ENCODE results near the gene JDP2. TPM values are rescaled to one million over a fixed set of nuclear protein-coding genes. Genes with fewer than 3 reads are reported as not detected.

Gene JDP2
- polyA plus RNA-seq, 4 donors: 21.1 to 84.5 (median 24.1) TPM

- no peak for DNase-seq (ENCODE audit: low read depth in 4 of 4, low spot score in 3 of 4)
Measured at GRCh38 chr14:75511201-75511600, 83.4 kb downstream of the JDP2 start.

DNA sequence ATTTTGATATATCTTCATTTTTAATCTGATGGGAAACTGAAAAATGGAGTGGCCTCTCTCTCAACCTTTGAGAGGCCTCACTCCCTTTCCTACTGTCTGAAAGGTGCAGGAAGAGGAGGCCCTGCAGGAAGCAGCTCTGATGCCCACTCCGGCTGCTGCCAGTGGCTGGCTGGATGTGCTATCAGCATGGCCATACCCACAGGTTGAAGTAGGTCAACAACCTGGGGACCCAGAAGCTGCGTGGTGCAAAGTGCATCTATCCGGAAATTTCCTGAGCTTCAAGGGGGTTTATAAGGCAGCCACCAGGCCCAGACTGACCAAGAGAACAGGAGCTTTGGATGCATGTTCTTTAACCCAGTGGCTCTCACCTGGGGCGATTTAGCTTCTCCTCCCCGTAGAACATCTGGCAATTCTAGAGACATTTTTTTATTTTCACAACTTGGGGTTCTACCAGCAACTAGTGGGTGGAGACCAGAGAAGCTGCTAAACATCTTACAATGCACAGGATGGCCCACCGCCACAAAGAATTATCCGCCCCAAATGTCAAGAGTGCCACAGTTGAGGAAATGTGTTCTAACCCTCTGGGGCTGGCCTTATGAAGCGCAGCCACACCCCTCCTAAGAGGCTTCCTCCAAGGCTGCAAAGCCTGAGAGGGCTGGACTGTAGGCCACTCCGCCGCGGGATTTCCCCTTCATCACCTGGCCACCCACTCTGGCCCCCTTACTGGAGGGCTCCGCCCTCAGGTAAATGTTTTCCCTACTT lies 86.3 kb downstream of the JDP2 start:
- DNase-seq (ENCODE audit: low read depth in 4 of 4, low spot score in 3 of 4): no peak

DNA sequence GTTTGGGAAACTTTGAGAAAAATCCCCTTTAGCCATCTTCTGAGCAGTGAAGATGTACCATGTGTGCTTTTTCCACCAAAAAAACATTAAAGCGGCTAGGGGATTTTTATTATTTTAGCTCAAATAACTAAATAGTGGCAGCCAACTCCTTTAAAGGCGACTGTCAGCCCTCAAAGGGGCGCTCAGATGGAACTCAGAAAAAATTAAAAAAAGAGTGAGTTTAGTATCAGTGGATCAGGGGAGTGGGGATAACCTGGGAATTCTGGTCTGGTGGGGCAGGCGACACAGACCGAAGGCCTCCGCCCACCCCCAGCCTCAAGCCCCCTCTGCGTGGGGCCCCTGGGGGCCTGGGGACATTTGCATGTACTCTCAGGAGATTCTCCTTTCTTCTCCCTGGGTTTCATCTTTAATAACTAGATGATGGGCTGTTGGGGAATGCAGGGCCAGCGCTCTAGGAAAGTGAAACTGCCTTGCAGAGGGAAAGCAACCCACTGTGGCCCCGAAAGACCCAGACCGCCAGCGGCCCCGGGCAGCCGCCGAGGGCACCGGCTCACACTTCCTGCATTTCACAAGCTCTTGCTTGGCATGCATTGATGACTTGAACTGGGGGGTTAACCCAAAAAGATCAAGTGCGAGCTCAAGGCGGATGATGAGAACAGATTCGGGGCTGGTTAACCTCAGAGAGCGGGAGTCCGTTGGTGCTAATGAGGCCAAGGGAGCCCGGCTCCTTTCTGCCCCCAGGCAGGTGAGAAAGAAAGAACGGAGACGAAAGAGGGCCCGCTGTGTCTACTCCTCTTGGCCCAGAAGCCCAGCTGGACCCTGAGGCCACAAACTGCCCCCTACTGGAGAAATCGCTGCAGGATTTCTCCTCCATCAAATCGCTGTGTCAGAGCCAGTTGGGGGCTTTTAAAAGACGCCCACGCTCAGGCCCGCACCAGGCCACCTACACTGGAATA lies 87.1 kb downstream of the JDP2 start:
- DNase-seq (ENCODE audit: low read depth in 4 of 4, low spot score in 3 of 4): no peak

- no peak for DNase-seq (ENCODE audit: low read depth in 4 of 4, low spot score in 3 of 4)
Measured at GRCh38 chr14:75515629-75515996, 87.8 kb downstream of the JDP2 start.

DNA sequence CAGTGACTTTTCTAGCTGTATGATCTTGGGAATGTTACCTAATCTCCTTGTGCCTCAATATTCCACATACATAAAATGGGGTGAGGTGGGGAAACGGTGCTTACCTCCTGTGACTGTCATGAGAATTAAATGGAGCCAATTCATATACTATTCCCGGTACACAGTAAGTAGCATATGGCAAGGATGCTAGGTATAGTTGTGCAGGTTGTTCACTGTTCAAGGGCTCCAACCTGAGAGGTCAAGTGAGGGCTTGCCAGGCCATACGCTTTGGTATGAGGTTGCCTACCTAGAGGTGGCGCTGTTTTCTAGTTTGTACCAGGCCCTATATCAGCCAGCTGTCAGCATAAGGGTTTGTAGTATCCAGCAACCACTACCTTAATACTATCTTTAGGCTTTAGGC lies 90.8 kb downstream of the JDP2 start:
- DNase-seq (ENCODE audit: low read depth in 4 of 4, low spot score in 3 of 4): no peak

GRCh38 chr14:75519394-75519793 lies 91.6 kb downstream of the JDP2 start:
- DNase-seq (ENCODE audit: low read depth in 4 of 4, low spot score in 3 of 4): no peak

DNA sequence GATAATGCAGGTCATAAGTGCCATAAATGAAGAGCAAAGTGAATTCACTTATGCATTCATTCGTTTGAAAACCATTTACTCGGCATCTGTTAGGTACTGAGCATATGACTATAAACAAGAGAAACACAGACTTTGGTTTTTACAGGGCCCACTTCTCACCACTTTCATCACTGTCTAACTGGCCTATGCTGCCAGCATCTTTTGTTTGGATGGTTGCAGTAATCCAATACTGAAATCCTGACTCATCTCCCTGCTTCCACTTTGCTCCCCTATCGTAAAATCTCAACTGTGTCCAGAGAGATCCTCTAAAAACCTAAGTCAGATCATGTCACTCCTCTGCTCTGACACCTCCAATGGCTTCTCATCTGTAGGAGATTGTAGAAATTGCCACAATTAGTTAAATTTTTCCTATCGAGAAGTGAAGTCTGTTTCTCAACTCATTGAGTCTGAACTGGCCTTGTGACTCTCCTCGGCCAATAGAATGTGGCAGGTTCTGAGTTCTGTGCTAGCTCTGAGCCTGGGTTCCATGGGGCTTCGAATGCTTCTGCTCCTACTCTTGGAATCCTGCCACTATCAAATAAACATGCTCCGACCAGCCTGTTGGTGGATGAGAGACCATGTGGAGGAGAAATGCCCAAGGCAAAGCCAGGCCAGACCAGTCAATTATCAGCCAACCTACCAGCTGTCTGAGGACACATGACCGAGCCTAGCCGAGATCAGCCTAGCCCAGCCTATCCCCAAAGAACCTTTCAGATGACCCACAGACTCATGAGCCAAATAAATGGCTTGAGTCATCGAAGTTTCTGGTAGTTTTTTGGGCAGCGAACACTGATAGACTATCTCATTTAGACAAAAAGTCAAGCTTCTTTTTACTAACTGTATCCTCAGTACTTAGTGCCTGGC lies 92.3 kb downstream of the JDP2 start:
- no peak for DNase-seq (ENCODE audit: low read depth in 4 of 4, low spot score in 3 of 4)

DNA sequence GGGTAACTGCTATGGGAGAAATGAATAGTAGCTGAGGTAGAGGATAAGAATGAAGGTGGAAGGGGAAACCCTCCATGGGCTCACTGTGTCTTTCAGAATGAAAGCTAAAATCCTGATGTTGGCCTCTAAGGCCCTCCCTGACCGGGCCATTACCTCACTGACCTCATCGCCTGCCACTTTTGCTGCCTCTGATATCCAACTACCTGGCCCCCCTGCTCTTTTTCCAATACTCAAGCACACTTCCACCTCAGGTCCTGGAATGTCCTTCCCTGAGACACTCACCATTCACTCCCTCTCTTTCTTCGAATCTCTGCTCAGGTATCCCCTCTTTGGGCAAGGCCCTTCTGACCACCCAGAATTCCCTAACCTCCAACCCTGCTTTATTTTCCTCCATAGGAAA lies 93.0 kb downstream of the JDP2 start:
- DNase-seq (ENCODE audit: low read depth in 4 of 4, low spot score in 3 of 4): no peak

- DNase-seq (ENCODE audit: low read depth in 4 of 4, low spot score in 3 of 4): no peak
Measured at GRCh38 chr14:75521415-75522199, 93.8 kb downstream of the JDP2 start.

GRCh38 chr14:75522224-75522982 lies 94.6 kb downstream of the JDP2 start, which contains the start of gene BATF:
Gene BATF (plus strand): TSS chr14:75522469. CDS start chr14:75522683, 214 bp downstream.
- no peak for DNase-seq (ENCODE audit: low read depth in 4 of 4, low spot score in 3 of 4)

- DNase-seq (ENCODE audit: low read depth in 4 of 4, low spot score in 3 of 4): no peak
Measured at GRCh38 chr14:75522983-75523318, 95.1 kb downstream of the JDP2 start.

Other genes with a start within 250 kb of the JDP2 start
- gene FOS, start 149.2 kb upstream of the JDP2 start, polyA plus RNA-seq (ENCODE audit: insufficient read length in 4 of 4): 1,000 to 10,000 TPM in 1 of 4 donors, 100 to 1,000 TPM in 1, 10 to 100 TPM in 2; 57.8 to 7,570 (median 105) TPM
- gene BATF, start 94.4 kb downstream of the JDP2 start, polyA plus RNA-seq (ENCODE audit: insufficient read length in 4 of 4): 1 to 10 TPM in 2 of 4 donors, under 1 TPM in 2; 0.49 to 1.3 (median 0.98) TPM
- 1 to 10 TPM; 2.7 to 8.3 (median 5.5) TPM for gene FLVCR2, start 150.6 kb downstream of the JDP2 start, polyA plus RNA-seq (ENCODE audit: insufficient read length in 4 of 4)
- gene ERG28, start 232.9 kb downstream of the JDP2 start, polyA plus RNA-seq (ENCODE audit: insufficient read length in 4 of 4): 10 to 100 TPM; 34.1 to 39.3 (median 36.3) TPM
- 10 to 100 TPM; 22.1 to 33.8 (median 28.9) TPM for gene TTLL5, start 233.2 kb downstream of the JDP2 start, polyA plus RNA-seq (ENCODE audit: insufficient read length in 4 of 4)

All from left renal pelvis (tissue), 4 donors.